ENCODE results near the gene DGKI. TPM values are rescaled to one million over a fixed set of nuclear protein-coding genes. Genes with fewer than 3 reads are reported as not detected.

Gene DGKI
- total RNA-seq, 5 donors from 2014 or later (not counting 1 experiment from before 2014, with no cell fraction given): not detected

DNA sequence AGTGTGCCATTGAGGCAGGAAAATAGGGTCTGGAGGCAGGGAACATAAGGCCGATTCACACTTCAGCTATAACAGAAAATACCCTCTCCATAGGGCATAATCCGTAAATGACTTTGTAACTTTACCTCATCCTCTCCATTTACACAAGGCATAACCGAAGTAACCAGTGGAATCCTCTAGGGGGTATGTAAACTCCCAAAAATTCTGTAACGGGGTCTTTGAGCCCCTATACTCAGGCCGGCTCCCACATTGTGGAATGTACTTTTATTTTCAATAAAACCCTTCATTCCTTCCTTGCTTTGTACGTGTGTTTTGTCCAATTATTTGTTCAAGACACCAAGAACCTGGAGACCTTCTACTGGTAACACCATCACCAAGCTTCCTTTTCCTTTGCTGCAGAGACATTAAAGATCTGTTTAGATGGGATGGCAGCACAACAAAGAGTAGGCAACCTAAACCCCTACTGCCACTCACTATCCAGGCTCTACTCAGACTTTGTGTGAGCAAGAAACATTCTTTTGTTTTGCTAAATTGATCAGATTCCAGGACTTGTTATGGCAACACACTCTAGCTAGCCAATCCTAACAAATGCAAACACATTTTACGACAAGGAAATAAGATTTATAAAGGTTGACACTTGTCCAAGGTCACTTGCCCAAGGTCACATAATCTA lies 99.3 kb downstream of the DGKI start:
- Histone ChIP-seq H3K4me1 (ENCODE audit: control insufficient read depth in 1 of 2, extremely low read depth in 1 of 2, insufficient read depth in 2 of 2, low read length in 2 of 2) (no peaks in the 10 kb centered on the region), H3K27ac (ENCODE audit: low read length) (no peak overlapping the region), H3K4me3 (ENCODE audit: control insufficient read depth in 1 of 2, extremely low read depth in 1 of 2, low read length in 1 of 2) (no peak overlapping the region), H3K36me3 (ENCODE audit: control insufficient read depth in 2 of 2, extremely low read depth in 1 of 2, insufficient read depth in 1 of 2, low read length in 1 of 2) (no peaks in the 10 kb centered on the region), H3K27me3 (replicated peaks in 1 of 2; ENCODE audit: control insufficient read depth in 2 of 2, extremely low read depth in 1 of 2, insufficient read depth in 2 of 2, low read length in 1 of 2) (peaks cover 0 to 3% of the 10 kb centered on the region in 2 experiments), H3K9me3 (no peaks in the 10 kb centered on the region)
- 50% methylated on average over 1 of the region's 7 CpGs for WGBS (ENCODE audit: insufficient coverage)
- ChIA-PET POLR2A (no interaction called here), CTCF (no interaction called here)
- Mint-ChIP-seq H3K4me1 (no peaks in the 10 kb centered on the region), H3K9me3 (peaks cover 0 to 10% (median 0%) of the 10 kb centered on the region in 3 donors), H3K4me3 (no peak overlapping the region), H3K36me3 (no peaks in the 10 kb centered on the region), H3K27me3 (peaks cover 0 to 4% of the 10 kb centered on the region in 2 donors), H3K27ac (no peak overlapping the region)
- ATAC-seq (replicated peaks in 1 of 4): no peak
- DNase-seq: no peak

DNA sequence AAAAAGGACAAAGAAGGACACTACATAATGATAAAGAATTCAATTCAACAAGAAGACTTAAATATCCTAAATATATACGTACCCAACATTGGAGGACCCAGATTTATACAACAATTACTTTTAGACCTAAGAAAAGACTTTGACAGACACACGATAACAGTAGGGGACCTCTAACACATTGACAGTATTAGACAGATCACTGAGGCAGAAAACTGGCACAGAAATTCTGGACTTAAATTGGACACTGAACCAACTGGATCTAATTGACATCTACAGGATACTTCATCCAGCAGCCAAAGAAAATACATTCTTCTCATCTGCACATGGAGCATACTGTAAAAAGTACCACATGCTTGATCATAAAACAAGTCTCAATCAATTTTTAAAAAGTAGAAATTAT lies 103.8 kb downstream of the DGKI start:
- POLR2A ChIA-PET: no interaction called here

GRCh38 chr7:137742051-137742450 lies 104.7 kb downstream of the DGKI start:
- H3K27me3 Mint-ChIP-seq: peaks cover 2 to 10% of the 10 kb centered on the region in 2 donors
- H3K27ac Mint-ChIP-seq: no peak overlapping the region
- no peaks in the 10 kb centered on the region for H3K36me3 ChIP-seq (ENCODE audit: control insufficient read depth in 2 of 2, extremely low read depth in 1 of 2, insufficient read depth in 1 of 2, low read length in 1 of 2)
- H3K9me3 ChIP-seq: no peaks in the 10 kb centered on the region
- peaks cover 0 to 10% (median 0%) of the 10 kb centered on the region in 3 donors for H3K9me3 Mint-ChIP-seq
- no peaks in the 10 kb centered on the region for H3K4me1 ChIP-seq (ENCODE audit: control insufficient read depth in 1 of 2, extremely low read depth in 1 of 2, insufficient read depth in 2 of 2, low read length in 2 of 2)
- H3K4me3 Mint-ChIP-seq: no peak overlapping the region
- CTCF ChIA-PET: no interaction called here
- no peak for ATAC-seq (replicated peaks in 1 of 4)
- H3K36me3 Mint-ChIP-seq: no peaks in the 10 kb centered on the region
- H3K27ac ChIP-seq (ENCODE audit: low read length): no peak overlapping the region
- H3K4me3 ChIP-seq (ENCODE audit: control insufficient read depth in 1 of 2, extremely low read depth in 1 of 2, low read length in 1 of 2): no peak overlapping the region
- no peaks in the 10 kb centered on the region for H3K27me3 ChIP-seq (replicated peaks in 1 of 2; ENCODE audit: control insufficient read depth in 2 of 2, extremely low read depth in 1 of 2, insufficient read depth in 2 of 2, low read length in 1 of 2)
- no peak for DNase-seq
- POLR2A ChIA-PET: interaction anchor here in 1 of 2 donors (0.6 kb wide), 1 partner anchor 168 kb away, joined by 5 read pairs; no protein-coding TSS in a partner anchor
- no CpG with 5 or more reads among the region's 3 CpGs for WGBS (ENCODE audit: insufficient coverage)
- H3K4me1 Mint-ChIP-seq: no peaks in the 10 kb centered on the region

More for the DNA sequence above, 103.8 kb downstream of the DGKI start:
- DNase-seq (no peak), ATAC-seq (replicated peaks in 1 of 4) (no peak)
- Histone ChIP-seq H3K9me3 (no peaks in the 10 kb centered on the region), H3K27me3 (replicated peaks in 1 of 2; ENCODE audit: control insufficient read depth in 2 of 2, extremely low read depth in 1 of 2, insufficient read depth in 2 of 2, low read length in 1 of 2) (no peaks in the 10 kb centered on the region), H3K4me3 (ENCODE audit: control insufficient read depth in 1 of 2, extremely low read depth in 1 of 2, low read length in 1 of 2) (no peak overlapping the region), H3K36me3 (ENCODE audit: control insufficient read depth in 2 of 2, extremely low read depth in 1 of 2, insufficient read depth in 1 of 2, low read length in 1 of 2) (no peaks in the 10 kb centered on the region), H3K4me1 (ENCODE audit: control insufficient read depth in 1 of 2, extremely low read depth in 1 of 2, insufficient read depth in 2 of 2, low read length in 2 of 2) (no peaks in the 10 kb centered on the region), H3K27ac (ENCODE audit: low read length) (no peak overlapping the region)
- CTCF ChIA-PET: no interaction called here
- Mint-ChIP-seq H3K4me1 (no peaks in the 10 kb centered on the region), H3K27ac (no peak overlapping the region), H3K9me3 (peaks cover 0 to 10% (median 0%) of the 10 kb centered on the region in 3 donors), H3K27me3 (peaks cover 2 to 10% of the 10 kb centered on the region in 2 donors), H3K36me3 (no peaks in the 10 kb centered on the region), H3K4me3 (no peak overlapping the region)
- 94% methylated on average over 2 of the region's 2 CpGs for WGBS (ENCODE audit: insufficient coverage)

GRCh38 chr7:137741443-137741842 lies 105.3 kb downstream of the DGKI start:
- Histone ChIP-seq H3K9me3 (no peaks in the 10 kb centered on the region), H3K36me3 (ENCODE audit: control insufficient read depth in 2 of 2, extremely low read depth in 1 of 2, insufficient read depth in 1 of 2, low read length in 1 of 2) (no peaks in the 10 kb centered on the region), H3K4me3 (ENCODE audit: control insufficient read depth in 1 of 2, extremely low read depth in 1 of 2, low read length in 1 of 2) (no peak overlapping the region), H3K27me3 (replicated peaks in 1 of 2; ENCODE audit: control insufficient read depth in 2 of 2, extremely low read depth in 1 of 2, insufficient read depth in 2 of 2, low read length in 1 of 2) (no peaks in the 10 kb centered on the region), H3K27ac (ENCODE audit: low read length) (no peak overlapping the region), H3K4me1 (ENCODE audit: control insufficient read depth in 1 of 2, extremely low read depth in 1 of 2, insufficient read depth in 2 of 2, low read length in 2 of 2) (no peaks in the 10 kb centered on the region)
- H3K27ac Mint-ChIP-seq: no peak overlapping the region
- no peak for ATAC-seq (replicated peaks in 1 of 4)
- WGBS (ENCODE audit: insufficient coverage): no CpG with 5 or more reads among the region's 2 CpGs
- ChIA-PET POLR2A (no interaction called here), CTCF (no interaction called here)
- H3K27me3 Mint-ChIP-seq: peaks cover 2 to 10% of the 10 kb centered on the region in 2 donors
- peaks cover 0 to 10% (median 0%) of the 10 kb centered on the region in 3 donors for H3K9me3 Mint-ChIP-seq
- H3K4me1 Mint-ChIP-seq: no peaks in the 10 kb centered on the region
- H3K36me3 Mint-ChIP-seq: no peaks in the 10 kb centered on the region
- H3K4me3 Mint-ChIP-seq: no peak overlapping the region
- DNase-seq: no peak

DNA sequence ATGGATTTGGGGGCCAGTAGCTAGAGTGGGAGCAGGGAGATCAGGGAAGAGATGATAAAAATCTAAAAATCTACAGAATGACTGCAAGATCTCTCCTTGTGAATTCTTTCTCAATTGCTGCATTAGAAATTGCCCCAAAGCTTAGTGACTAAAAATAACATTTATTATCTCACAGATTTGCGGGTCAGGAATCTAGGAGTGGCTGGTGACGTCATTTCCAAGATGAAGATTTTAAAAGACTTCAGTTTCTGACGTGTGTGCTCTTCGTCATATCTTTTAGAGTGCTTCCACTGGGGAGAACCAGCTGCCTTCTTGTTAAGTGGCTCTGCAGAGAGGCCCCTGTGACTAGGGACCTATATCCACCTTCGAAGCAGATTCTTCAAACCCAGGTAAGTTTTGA lies 112.6 kb downstream of the DGKI start:
- no peaks in the 10 kb centered on the region for H3K9me3 ChIP-seq
- H3K9me3 Mint-ChIP-seq: peaks cover 0 to 4% (median 0%) of the 10 kb centered on the region in 3 donors
- H3K36me3 Mint-ChIP-seq: no peaks in the 10 kb centered on the region
- no peaks in the 10 kb centered on the region for H3K4me1 Mint-ChIP-seq
- H3K27ac ChIP-seq (ENCODE audit: low read length): no peak overlapping the region
- H3K27me3 ChIP-seq (replicated peaks in 1 of 2; ENCODE audit: control insufficient read depth in 2 of 2, extremely low read depth in 1 of 2, insufficient read depth in 2 of 2, low read length in 1 of 2): no peaks in the 10 kb centered on the region
- H3K27ac Mint-ChIP-seq: no peak overlapping the region
- no peak overlapping the region for H3K4me3 ChIP-seq (ENCODE audit: control insufficient read depth in 1 of 2, extremely low read depth in 1 of 2, low read length in 1 of 2)
- H3K4me1 ChIP-seq (ENCODE audit: control insufficient read depth in 1 of 2, extremely low read depth in 1 of 2, insufficient read depth in 2 of 2, low read length in 2 of 2): no peaks in the 10 kb centered on the region
- ATAC-seq (replicated peaks in 1 of 4) (no peak), DNase-seq (no peak)
- peaks cover 6 to 16% of the 10 kb centered on the region in 2 donors for H3K27me3 Mint-ChIP-seq
- H3K4me3 Mint-ChIP-seq: no peak overlapping the region
- WGBS (ENCODE audit: insufficient coverage): 89% methylated on average over 4 of the region's 5 CpGs
- POLR2A ChIA-PET: no interaction called here
- CTCF ChIA-PET: no interaction called here
- no peaks in the 10 kb centered on the region for H3K36me3 ChIP-seq (ENCODE audit: control insufficient read depth in 2 of 2, extremely low read depth in 1 of 2, insufficient read depth in 1 of 2, low read length in 1 of 2)

GRCh38 chr7:137732168-137732567 lies 114.6 kb downstream of the DGKI start:
- WGBS (ENCODE audit: insufficient coverage): no CpG with 5 or more reads among the region's 2 CpGs
- Histone ChIP-seq H3K27me3 (replicated peaks in 1 of 2; ENCODE audit: control insufficient read depth in 2 of 2, extremely low read depth in 1 of 2, insufficient read depth in 2 of 2, low read length in 1 of 2) (no peaks in the 10 kb centered on the region), H3K4me1 (ENCODE audit: control insufficient read depth in 1 of 2, extremely low read depth in 1 of 2, insufficient read depth in 2 of 2, low read length in 2 of 2) (no peaks in the 10 kb centered on the region), H3K9me3 (no peaks in the 10 kb centered on the region), H3K4me3 (ENCODE audit: control insufficient read depth in 1 of 2, extremely low read depth in 1 of 2, low read length in 1 of 2) (no peak overlapping the region), H3K27ac (ENCODE audit: low read length) (no peak overlapping the region), H3K36me3 (ENCODE audit: control insufficient read depth in 2 of 2, extremely low read depth in 1 of 2, insufficient read depth in 1 of 2, low read length in 1 of 2) (no peaks in the 10 kb centered on the region)
- DNase-seq (no peak), ATAC-seq (replicated peaks in 1 of 4) (no peak)
- ChIA-PET CTCF (no interaction called here), POLR2A (no interaction called here)
- Mint-ChIP-seq H3K36me3 (no peaks in the 10 kb centered on the region), H3K27ac (no peak overlapping the region), H3K4me3 (no peak overlapping the region), H3K9me3 (peaks cover 0 to 4% (median 0%) of the 10 kb centered on the region in 3 donors), H3K27me3 (peaks cover 4 to 10% of the 10 kb centered on the region in 2 donors), H3K4me1 (no peaks in the 10 kb centered on the region)

Data from T-cell (primary cell).